ENCODE data around the gene SIPA1L3.

The SIPA1L3 gene

GRCh38 chr19:38252385-38252784 is 345.4 kb downstream of the SIPA1L3 start:
- in situ Hi-C loops (cut with MboI; ENCODE audit: low sequenced_read_pairs, unreplicated experiment) = no loop called here
- no peak for TF ChIP-seq CTCF (IDR thresholded peaks at IDR 0.05; ENCODE audit: borderline replicate concordance, control extremely low read depth, extremely low read depth, insufficient read depth, missing control alignments)
- DNase-seq (ENCODE audit: low spot score) = no peak

GRCh38 chr19:38252941-38253691 is 346.1 kb downstream of the SIPA1L3 start:
- DNase-seq (ENCODE audit: low spot score) = no peak
- no peak for TF ChIP-seq CTCF (IDR thresholded peaks at IDR 0.05; ENCODE audit: borderline replicate concordance, control extremely low read depth, extremely low read depth, insufficient read depth, missing control alignments)
- in situ Hi-C loops (cut with MboI; ENCODE audit: low sequenced_read_pairs, unreplicated experiment) = no loop called here

- no peak for DNase-seq (ENCODE audit: low spot score)
- no peak for TF ChIP-seq CTCF (IDR thresholded peaks at IDR 0.05; ENCODE audit: borderline replicate concordance, control extremely low read depth, extremely low read depth, insufficient read depth, missing control alignments)
- in situ Hi-C loops (cut with MboI; ENCODE audit: low sequenced_read_pairs, unreplicated experiment) = no loop called here
Measured at GRCh38 chr19:38253788-38254187, 346.8 kb downstream of the SIPA1L3 start.

- TF ChIP-seq CTCF (IDR thresholded peaks at IDR 0.05; ENCODE audit: borderline replicate concordance, control extremely low read depth, extremely low read depth, insufficient read depth, missing control alignments) = no peak
- DNase-seq (ENCODE audit: low spot score) = no peak
Measured at GRCh38 chr19:38255383-38256014, 348.5 kb downstream of the SIPA1L3 start.

More at GRCh38 chr19:38255383-38256014, 348.5 kb downstream of the SIPA1L3 start:
- in situ Hi-C loops (cut with MboI; ENCODE audit: low sequenced_read_pairs, unreplicated experiment) = no loop called here
